ENCODE measurements around the gene DOCK10.

DOCK10 gene

GRCh38 chr2:225076125-225076524 is 33.9 kb upstream of the DOCK10 start:
- TF ChIP-seq CTCF (conservative IDR thresholded peaks at IDR 0.05; ENCODE audit: low read depth) = no peak
- no peak overlapping the region for H3K27ac ChIP-seq
- POLR2A ChIA-PET (ENCODE audit: low non-redundant PET) = no interaction called here
- CTCF ChIA-PET = no interaction called here
- no peak for DNase-seq (ENCODE audit: low spot score)

GRCh38 chr2:225074919-225075681 is 32.8 kb upstream of the DOCK10 start:
- CTCF ChIA-PET = no interaction called here
- no peak for TF ChIP-seq CTCF (conservative IDR thresholded peaks at IDR 0.05; ENCODE audit: low read depth)
- DNase-seq (ENCODE audit: low spot score) = no peak
- no peak overlapping the region for H3K27ac ChIP-seq
- POLR2A ChIA-PET (ENCODE audit: low non-redundant PET) = no interaction called here

- TF ChIP-seq CTCF (conservative IDR thresholded peaks at IDR 0.05; ENCODE audit: low read depth) = no peak
- no peak overlapping the region for H3K27ac ChIP-seq
- CTCF ChIA-PET = no interaction called here
- no peak for DNase-seq (ENCODE audit: low spot score)
- POLR2A ChIA-PET (ENCODE audit: low non-redundant PET) = no interaction called here
Observed at GRCh38 chr2:225074366-225074765, 32.1 kb upstream of the DOCK10 start.

- ChIA-PET CTCF (no interaction called here), POLR2A (ENCODE audit: low non-redundant PET) (no interaction called here)
- no peak overlapping the region for H3K27ac ChIP-seq
- DNase-seq (ENCODE audit: low spot score) = no peak
- no peak for TF ChIP-seq CTCF (conservative IDR thresholded peaks at IDR 0.05; ENCODE audit: low read depth)
Observed at GRCh38 chr2:225073198-225073597, 30.9 kb upstream of the DOCK10 start.

GRCh38 chr2:225072444-225072843 is 30.2 kb upstream of the DOCK10 start:
- H3K27ac ChIP-seq = no peak overlapping the region
- TF ChIP-seq CTCF (conservative IDR thresholded peaks at IDR 0.05; ENCODE audit: low read depth) = no peak
- no peak for DNase-seq (ENCODE audit: low spot score)
- ChIA-PET CTCF (no interaction called here), POLR2A (ENCODE audit: low non-redundant PET) (no interaction called here)

GRCh38 chr2:225070811-225071210 is 28.5 kb upstream of the DOCK10 start:
- no peak for TF ChIP-seq CTCF (conservative IDR thresholded peaks at IDR 0.05; ENCODE audit: low read depth)
- DNase-seq (ENCODE audit: low spot score) = no peak
- POLR2A ChIA-PET (ENCODE audit: low non-redundant PET) = no interaction called here
- H3K27ac ChIP-seq = no peak overlapping the region
- CTCF ChIA-PET = interaction anchor here (0.7 kb wide), 1 partner anchor 73 kb away, joined by 4 read pairs; no protein-coding TSS in a partner anchor
